RKO (cell line): ENCODE measurements around the gene MAP3K5.
A peak's percentile ranks its signal among the peaks of the same experiment; 100 is the strongest.

Experiments used
- DNase-seq: peaks from one replicate; pipeline ENCODE4 v3.0.0-alpha.2; 2016; ENCODE audit warnings: low spot score

Gene MAP3K5

GRCh38 chr6:136646377-136646776 is 145.9 kb downstream of the MAP3K5 start:
- DNase-seq = no peak

GRCh38 chr6:136644597-136644952 is 147.7 kb downstream of the MAP3K5 start:
- no peak for DNase-seq

DNA sequence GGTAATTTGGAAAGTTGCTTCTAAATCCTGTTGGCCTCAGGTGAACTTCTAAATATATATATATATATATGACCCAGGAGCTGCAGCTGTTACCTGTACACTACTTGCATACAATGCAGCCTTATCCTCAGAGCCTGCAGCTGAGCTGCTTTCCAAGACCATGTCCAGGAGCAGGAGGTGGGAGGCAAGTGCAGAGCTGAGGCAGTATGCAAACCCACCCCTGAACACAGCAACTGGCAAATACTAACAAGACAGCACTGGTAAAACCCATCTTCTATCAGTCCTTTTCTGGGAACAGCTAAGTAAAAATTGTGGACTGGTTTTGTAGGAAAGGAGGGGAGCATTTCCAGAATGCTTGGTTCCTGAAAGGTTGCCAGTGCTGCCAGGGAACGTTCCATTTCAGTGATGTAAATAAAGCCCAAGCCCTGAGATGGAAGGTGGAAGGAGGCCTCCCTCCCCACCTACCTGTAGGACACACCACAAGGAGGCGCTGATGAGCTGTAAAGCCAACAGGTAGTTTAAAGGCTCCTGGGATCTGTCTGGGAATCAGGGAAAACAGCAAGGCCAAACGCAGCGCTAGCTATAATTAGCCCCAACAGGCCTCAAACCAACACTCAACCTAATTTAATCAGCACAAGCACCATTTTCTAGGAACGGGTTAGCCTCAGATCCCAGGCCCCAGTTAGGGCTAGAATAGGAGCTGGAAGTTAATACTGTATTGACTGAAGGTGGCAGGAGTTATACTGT is 148.3 kb downstream of the MAP3K5 start:
- DNase-seq = peak; percentile 13

GRCh38 chr6:136641873-136642465 is 150.3 kb downstream of the MAP3K5 start:
- no peak for DNase-seq

DNA sequence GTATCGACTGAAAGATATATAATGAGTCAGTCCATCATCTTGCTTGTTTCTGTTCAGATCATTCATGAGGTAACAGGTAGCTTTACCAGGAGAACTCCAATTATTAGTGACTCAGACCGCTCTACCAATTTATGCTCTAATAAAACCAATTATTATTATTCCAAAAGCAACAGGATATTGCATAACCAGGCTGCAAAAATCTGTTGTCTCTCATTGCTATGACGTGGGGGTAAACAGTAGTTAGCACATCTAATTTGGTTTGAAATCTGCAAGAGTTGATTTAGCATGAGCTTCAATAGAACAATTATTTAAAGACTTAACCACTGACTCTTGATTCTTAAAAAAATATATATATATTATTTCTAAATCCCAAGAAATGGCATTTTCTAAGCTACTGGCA is 151.1 kb downstream of the MAP3K5 start:
- no peak for DNase-seq

DNA sequence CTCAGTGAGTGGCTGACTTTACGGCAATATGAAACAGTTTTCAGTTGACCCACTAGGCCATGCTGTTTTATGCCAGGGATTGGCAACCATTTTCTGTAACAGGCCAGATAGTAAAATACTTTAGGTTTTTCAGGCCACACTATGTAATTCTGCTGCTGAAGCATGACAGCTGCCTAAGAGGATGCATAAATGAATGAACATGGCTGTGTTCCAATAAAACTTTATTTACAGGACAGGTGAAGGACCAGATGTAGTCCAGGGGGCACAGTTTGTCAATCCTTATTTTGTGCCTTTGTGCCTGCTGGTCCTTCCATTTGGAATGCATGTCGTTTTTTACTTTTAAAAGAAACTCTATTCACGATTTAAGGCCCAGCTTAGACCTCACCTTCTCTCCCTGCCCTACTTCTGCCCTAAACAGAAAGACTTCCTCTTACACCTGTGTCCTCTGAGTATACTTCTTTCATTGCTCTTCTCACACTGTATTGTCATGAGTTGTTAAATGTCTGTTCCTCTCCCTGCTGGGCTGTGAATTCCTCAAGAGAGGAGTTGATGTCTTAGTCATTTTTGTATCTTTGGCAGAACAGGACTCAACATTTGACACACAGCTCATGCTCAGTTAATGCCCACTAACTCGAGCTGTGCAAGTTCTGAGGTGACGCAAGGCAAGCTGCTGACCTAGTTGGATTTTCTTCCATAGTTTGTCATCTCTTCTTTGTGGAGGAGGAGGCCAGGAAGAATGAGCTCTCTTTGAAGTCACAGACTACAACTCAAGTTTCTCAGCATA is 152.0 kb downstream of the MAP3K5 start:
- DNase-seq = peak; percentile 11

DNA sequence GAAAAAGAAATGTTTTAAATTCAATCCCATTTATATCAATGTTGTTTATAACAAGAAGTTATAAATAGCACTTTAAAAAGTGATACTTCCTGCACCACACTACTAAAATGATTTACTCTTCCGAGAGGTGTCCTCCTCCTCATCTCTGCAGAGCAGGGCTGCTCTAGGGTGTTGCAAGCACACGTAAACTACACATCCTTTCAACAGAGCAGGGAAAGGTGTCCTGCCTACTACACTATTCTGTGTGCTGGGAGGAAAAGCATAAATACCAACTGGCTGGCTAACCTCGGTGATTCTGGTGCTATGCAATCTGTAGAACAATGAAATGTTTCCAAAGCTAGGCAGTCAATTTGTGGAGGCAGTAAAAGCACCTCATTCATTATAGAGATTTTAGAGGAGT is 152.6 kb downstream of the MAP3K5 start:
- DNase-seq = no peak

DNA sequence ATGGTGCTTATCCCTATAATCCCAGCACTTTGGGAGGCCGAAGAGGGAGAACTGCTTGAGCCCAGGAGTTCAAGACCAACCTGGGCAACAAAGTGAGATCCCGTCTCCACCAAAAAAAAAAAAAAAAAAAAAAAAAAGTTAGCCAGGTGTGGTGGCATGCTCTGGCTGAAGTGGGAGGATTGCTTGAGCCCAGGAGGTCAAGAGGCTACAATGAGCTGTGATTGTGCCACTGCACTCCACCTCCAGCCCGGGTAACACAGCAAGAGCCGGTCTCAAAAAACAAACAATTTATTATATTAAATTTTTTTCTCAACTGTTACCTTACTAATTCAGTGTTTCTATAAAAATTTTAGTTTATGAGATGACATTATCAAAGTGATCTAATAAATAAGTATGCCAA is 156.7 kb downstream of the MAP3K5 start:
- no peak for DNase-seq

DNA sequence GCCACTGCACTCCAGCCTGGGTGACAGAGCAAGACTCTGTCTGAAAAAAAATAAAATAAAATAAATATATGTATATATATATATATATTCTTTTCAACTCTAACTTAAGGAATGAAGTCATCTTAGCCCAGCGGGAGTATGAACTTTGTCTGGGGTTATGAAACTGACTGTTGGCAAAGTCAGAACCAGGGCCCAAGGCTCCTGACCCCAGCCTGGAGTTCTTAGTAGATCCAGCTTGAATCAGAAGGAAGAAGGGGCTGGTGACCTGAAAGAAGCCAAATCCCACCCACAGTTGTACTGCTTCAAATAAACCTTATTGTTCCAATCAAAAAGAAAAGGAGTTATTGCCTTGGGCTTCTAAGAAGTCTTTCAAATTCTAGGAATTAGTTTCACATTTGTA is 158.9 kb downstream of the MAP3K5 start:
- no peak for DNase-seq

DNA sequence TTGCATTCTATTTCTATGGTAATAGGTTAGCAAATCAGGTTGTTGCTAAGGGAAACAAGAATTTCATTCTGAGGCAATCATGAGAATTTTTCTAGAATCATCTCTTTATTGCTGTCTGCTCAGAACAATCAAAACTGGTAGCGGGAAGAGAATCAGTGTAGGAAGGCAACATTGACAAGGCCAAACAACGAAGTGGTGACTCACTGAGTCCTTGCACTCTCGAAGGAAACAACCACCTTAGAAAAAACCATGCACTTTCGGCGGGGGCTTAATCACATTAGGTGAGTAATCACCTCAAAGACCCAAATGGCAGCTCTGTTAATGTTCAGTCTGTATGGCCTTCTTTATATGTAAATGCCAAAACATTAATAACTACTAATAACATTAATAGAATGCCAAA is 163.3 kb downstream of the MAP3K5 start:
- DNase-seq = no peak

GRCh38 chr6:136627191-136627590 is 165.1 kb downstream of the MAP3K5 start:
- no peak for DNase-seq

DNA sequence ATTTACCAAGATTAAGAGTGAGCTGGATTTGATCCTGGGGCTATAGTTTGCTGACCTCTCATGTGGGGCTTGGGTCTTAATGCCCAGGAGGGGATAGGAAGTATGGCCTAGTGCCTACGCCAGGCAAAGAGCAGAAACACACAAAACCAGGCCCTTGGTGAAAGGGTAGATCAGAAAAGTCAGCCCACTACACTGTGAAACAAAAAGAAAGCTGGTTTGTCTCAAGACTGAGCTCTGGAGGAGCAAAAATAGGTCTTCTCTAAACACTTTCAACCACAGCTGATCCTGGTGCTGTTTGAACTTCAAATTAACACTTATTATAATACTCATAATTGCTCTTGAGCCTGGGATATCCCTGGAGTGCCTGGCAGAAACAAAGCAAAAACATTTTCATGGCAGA is 167.0 kb downstream of the MAP3K5 start:
- DNase-seq = no peak

DNA sequence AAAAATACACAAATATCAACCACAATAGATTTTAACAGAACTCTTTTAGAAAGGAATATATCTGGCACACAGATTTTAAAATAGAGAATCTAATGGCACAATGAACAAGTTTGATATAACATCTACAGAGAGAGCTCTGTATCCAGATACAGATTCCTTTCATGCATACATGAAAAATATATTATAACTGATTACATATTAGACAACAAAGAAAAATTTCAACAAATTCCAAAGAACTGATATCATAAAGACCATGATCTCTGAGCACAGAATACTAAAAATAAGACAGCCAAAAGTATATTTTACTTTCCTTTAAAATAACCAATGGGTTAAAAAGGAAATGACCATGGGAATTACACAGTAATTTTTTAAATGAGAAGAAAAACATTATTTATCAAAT is 167.9 kb downstream of the MAP3K5 start:
- no peak for DNase-seq

DNA sequence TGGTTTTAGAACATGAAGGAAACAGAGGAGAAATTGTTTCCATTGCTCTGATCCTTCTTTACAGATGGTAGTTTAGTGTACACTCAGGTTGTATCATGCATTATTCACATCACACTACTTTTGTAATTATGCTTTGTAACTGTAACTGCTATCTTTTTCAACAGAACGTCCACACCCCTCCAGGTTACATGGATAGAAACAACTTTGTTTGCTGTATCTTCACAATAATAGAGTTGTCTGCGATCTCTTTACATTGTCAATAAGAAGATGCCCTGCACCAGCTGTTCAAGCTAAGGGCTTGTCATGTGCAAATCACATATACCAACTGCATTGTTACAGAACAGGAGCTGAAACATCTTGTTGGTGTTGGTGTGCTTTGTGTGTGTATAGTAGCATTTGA is 174.2 kb downstream of the MAP3K5 start:
- no peak for DNase-seq

DNA sequence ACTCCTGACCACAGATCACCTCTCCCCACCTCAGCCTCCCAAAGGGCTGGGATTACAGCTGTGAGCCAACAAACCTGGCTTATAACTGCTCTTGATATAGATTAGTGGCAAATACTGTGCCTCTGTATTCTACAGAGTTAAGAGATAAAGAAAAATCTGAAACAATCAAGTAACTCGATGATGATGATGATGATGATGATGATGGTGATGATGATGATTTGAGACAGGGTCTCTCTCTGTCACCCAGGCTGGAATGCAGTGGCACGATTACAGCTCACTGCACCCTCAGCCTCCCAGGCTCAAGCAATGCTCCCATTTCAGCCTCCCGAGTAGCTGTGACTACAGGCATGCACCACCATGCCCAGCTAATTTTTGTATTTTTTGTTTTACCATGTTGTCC is 175.8 kb downstream of the MAP3K5 start:
- DNase-seq = no peak

GRCh38 chr6:136614994-136615393 is 177.3 kb downstream of the MAP3K5 start:
- DNase-seq = no peak

- DNase-seq = no peak
Measured at GRCh38 chr6:136614350-136614749, 177.9 kb downstream of the MAP3K5 start.

DNA sequence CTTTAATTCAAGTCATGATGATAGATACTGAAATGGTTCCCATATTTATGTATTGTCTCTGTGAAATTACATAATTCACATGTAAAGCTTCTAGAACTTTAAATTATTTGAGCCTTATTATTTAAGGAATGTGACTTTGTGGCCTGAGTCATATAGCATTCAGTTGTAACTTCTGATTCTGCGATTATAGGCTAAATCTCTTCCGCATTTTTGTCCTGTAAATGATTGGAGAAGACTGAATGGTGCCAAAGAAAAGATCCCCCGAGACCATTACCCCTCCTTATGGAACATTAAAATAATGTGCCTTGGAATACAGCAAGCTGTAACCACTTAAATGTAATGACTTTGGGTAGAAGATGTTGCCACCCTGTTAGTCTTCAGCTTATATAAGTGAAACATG is 178.8 kb downstream of the MAP3K5 start:
- DNase-seq = no peak

DNA sequence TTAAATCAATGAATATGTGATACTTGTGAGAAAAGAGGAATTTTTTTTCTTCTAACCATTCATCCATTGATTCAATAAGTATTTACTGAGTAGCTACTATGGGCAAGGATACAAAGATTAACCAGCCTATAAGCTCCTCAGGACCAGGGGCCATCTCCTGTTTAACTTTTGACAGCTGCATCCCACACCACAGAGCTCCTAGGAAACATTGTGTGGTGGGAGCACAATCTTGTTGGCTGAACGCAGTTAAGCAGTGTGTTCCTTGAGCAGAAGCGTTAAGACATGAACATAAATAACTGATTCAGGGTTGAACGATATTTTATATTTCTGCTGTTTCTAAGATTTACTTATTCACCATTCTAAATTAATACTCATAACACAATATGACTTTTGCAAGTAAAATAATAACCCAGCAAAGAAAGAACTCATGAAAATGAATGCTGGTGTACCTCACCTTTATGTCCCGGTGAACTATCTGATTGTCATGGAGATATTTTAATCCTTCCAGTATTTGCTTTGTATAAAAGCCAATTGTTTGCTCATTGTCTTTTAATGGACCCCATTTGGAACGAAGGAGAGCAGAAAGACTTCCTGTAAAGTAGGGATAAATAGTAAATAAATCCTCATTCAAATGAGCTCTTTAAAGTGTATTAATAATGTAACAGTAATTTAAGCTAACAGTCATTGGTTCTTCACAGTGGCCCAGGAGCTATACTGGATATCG is 179.4 kb downstream of the MAP3K5 start:
- no peak for DNase-seq

DNA sequence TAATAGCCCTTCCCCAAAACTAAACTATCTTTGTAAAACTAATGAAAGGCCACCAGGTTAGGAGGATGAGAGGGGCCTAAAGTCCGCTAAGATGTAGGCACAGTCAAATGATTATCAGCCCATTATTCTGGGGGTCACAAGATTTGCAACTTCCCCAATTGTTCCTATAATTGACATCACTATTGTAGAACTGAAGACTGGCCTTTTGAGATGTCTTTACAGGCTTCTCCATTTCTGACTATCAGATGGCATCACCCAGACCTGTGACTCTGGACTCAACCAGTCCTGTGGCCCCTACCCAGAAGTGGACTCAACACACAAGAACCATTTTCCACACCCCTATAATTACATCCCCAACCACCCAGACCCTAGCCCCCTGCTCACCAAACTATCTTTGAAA is 180.5 kb downstream of the MAP3K5 start:
- DNase-seq = no peak

DNA sequence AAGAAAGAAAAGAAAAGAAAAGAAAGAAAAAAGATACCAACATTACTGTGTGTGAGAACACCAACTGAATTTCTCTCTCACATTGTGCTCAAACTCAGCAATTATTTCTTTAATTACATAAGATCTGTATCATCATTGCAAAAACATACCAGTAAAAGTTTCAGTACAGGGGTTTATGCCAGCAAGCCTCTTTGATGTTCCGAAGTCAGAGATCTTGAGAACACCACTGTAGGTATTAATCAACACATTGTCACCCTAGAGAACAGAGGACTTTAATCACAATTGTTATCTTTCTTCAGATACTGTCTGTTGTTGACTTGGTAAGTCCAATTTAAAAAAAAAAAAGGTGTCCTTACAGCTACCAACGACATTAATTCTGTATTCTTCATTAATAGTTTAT is 181.1 kb downstream of the MAP3K5 start:
- no peak for DNase-seq

DNA sequence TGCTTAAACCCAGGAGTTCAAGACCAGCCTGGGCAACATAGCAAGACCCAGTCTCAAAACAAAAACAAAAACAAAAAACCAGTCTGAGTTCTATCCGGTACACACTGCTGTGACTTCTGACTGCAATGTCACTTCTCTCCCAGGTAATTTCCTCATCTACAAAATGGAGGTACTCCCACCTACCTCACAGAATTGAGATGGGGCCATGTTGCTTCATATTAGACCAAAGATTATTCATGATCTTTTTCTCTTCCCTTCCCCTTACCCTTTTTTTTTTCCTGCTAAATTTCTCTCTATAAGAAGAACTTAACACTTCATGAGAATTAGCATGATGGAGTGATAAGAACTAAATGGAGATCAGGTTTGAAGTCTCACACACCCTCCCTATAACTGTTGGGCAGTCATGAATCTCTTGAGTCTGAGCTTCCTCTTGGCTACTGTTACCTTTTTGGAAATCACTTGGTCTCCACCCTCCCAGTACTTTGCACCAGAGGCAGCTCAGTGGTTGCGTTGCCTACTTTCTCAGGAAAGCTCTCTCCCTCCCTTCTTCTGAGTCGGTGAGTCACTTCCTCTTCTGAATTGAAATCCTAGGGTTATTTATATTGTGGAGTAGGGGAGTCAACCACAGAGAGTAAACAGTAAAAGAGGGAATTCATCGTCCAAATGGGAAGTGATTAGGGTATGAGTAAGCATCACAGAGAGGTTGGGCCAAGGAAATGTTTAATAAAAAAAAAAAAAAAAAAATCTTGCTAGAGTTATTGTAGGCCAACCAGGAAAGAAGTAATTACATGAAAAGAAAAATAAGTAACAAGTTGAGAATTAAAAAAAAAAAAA is 182.2 kb downstream of the MAP3K5 start:
- DNase-seq = peak; percentile 99
